Measurements from ENCODE around the gene IL1RN.

IL1RN gene

DNA sequence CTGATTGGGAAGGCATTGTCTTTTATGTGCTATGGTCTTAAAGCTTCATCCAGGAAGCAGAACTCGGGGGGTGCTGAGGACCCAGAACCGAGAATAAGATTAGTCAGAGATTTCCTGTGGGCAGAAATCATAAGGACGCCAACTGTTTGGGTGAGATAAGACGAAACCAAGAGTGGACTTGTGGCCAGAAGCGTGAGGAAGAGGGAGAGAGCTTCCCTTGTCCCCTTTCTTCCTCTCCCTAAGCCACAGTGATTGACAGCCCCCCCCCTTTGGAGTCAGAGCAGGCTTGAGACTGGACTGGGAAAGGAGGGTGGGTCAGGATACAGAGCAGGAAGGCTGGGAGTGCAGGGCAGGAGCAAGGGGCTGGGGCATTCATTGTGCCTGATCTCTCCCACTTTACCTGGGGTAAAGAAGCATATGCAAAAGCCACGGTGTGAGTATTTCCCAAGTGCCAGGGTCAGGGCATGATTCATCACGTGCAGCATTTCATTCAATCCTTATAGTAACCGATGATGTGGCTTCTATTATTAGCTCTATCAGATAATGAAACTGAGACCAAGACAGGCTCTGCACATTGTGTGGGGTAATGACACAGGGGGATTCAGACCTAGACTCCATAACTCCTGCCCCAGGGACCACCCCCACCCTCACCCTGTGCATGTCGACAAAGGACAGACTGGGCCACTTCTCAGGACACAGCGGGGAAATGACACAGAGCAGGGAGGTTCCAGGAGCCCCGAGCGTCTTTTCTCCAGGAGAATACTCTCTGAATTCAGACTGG, 3.0 kb upstream of the IL1RN start:
- intact Hi-C loops (cut with DNase I) = no loop called here
- DNase-seq = peak in 4 of 42 donors; percentile 6 to 32 (median 18)

- no peak for DNase-seq
- intact Hi-C loops (cut with DNase I) = no loop called here
Measured at GRCh38 chr2:113124984-113125855, 2.2 kb upstream of the IL1RN start.

DNA sequence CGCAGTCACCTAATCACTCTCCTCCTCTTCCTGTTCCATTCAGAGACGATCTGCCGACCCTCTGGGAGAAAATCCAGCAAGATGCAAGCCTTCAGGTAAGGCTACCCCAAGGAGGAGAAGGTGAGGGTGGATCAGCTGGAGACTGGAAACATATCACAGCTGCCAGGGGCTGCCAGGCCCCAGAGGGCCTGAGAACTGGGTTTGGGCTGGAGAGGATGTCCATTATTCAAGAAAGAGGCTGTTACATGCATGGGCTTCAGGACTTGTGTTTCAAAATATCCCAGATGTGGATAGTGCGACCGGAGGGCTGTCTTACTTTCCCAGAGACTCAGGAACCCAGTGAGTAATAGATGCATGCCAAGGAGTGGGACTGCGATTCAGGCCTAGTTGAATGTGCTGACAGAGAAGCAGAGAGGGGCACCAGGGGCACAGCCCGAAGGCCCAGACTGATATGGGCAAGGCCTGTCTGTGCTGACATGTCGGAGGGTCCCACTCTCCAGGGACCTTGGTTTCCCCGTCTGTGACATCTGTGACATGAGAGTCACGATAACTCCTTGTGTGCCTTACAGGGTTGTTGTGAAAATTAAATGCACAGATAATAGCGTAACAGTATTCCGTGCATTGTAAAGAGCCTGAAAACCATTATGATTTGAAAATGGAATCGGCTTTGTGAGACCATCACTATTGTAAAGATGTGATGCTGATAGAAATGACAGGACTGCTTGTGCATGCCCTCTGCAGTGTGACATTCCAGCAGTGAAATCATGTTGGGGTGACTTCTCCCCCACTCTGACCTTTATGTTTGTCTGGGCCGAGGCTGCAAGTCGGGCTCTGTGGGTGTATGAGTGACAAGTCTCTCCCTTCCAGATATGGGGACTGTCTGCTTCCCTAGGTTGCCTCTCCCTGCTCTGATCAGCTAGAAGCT, 510 bp downstream of the IL1RN start:
- DNase-seq = peak in 1 of 42 donors; percentile 29
- intact Hi-C loops (cut with DNase I) = no loop called here

GRCh38 chr2:113129519-113130078, 2.2 kb downstream of the IL1RN start:
- peak in 1 of 42 donors; percentile 4 for DNase-seq

GRCh38 chr2:113131352-113132185, 4.2 kb downstream of the IL1RN start:
- intact Hi-C loops (cut with DNase I) = no loop called here

More at GRCh38 chr2:113129519-113130078, 2.2 kb downstream of the IL1RN start:
- intact Hi-C loops (cut with DNase I) = no loop called here

GRCh38 chr2:113132414-113133021, 5.1 kb downstream of the IL1RN start:
- intact Hi-C loops (cut with DNase I) = no loop called here
- DNase-seq = peak in 1 of 42 donors; percentile 29

More at GRCh38 chr2:113131352-113132185, 4.2 kb downstream of the IL1RN start:
- peak in 1 of 42 donors; percentile 31 for DNase-seq

GRCh38 chr2:113133704-113134598, 6.6 kb downstream of the IL1RN start:
- intact Hi-C loops (cut with DNase I) = no loop called here
- DNase-seq = peak in 2 of 42 donors; percentile 24 to 29

GRCh38 chr2:113134717-113135116, 7.3 kb downstream of the IL1RN start:
- intact Hi-C loops (cut with DNase I) = loop anchor here (5.0 kb wide), 1 partner anchor 63 kb away; no protein-coding TSS in a partner anchor

DNA sequence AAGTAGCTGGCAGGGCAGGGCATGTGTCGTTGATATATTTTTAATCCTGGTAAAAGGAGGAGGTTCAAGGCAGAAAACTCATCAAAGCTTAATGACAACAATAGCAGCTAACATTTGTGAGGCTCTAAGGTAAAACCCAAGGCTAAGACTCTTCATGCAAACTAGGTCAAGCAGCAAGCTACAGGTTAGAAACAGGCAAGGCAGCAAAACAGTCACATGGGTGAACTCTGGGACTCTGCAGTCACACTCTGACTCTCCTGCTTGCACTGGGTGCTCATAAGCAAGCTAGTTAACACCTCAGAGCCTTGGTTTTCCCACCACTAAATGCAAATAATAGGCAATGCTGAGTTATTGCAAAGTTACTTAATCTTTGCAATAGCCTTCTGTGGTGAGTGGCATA, 7.9 kb downstream of the IL1RN start:
- peak in 2 of 42 donors; percentile 8 to 10 for DNase-seq
- intact Hi-C loops (cut with DNase I) = loop anchor here (5.0 kb wide), 1 partner anchor 62 kb away; no protein-coding TSS in a partner anchor

More at GRCh38 chr2:113134717-113135116, 7.3 kb downstream of the IL1RN start:
- peak in 2 of 42 donors; percentile 13 for DNase-seq

GRCh38 chr2:113136828-113137775, 9.7 kb downstream of the IL1RN start:
- intact Hi-C loops (cut with DNase I) = loop anchor here (5.0 kb wide), 1 partner anchor 60 kb away; no protein-coding TSS in a partner anchor
- DNase-seq = peak in 15 of 42 donors; percentile 9 to 66 (median 37)

- intact Hi-C loops (cut with DNase I) = loop anchor here (5.0 kb wide), 1 partner anchor 59 kb away; no protein-coding TSS in a partner anchor
- peak in 2 of 42 donors; percentile 7 to 28 for DNase-seq
Measured at GRCh38 chr2:113137827-113138226, 10.4 kb downstream of the IL1RN start.

- peak in 18 of 42 donors; percentile 8 to 75 (median 45) for DNase-seq
- intact Hi-C loops (cut with DNase I) = loop anchor here (5.0 kb wide), 1 partner anchor 59 kb away; no protein-coding TSS in a partner anchor
Measured at GRCh38 chr2:113138428-113139322, 11.3 kb downstream of the IL1RN start.

DNA sequence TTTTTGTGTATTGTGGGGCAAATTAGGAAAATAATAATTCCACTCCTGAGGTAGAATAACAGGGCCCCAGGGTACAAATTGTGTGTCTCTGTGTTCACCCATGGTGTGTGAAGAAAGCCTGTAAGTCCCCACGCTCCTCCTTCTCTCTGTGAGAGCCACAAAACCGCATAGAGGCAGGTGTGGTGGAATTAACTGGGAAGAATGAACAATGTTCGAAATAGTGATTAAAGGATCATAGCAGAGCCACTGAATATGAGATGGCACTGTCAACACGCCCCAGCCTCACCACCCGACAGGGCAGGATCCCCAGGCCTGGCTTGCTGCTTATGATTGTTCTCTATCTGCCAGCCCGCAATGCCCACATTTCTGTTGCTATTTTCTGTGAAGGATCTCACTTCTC, 14.1 kb downstream of the IL1RN start:
- DNase-seq = no peak
- intact Hi-C loops (cut with DNase I) = no loop called here

- intact Hi-C loops (cut with DNase I) = no loop called here
Measured at GRCh38 chr2:113142290-113142689, 14.9 kb downstream of the IL1RN start.

More at GRCh38 chr2:113142290-113142689, 14.9 kb downstream of the IL1RN start:
- DNase-seq = no peak

Measured in head of caudate nucleus (tissue), 42 donors.